ENCODE data around the gene PORCN. TPM values are rescaled to one million over a fixed set of nuclear protein-coding genes. Genes with fewer than 3 reads are reported as not detected.

PORCN gene
- total and polyA plus RNA-seq, 2 of the 13 experiments (the other 11 are each of a cell fraction or from before 2014, with no cell fraction given): 3.9 to 5.8 TPM

DNA sequence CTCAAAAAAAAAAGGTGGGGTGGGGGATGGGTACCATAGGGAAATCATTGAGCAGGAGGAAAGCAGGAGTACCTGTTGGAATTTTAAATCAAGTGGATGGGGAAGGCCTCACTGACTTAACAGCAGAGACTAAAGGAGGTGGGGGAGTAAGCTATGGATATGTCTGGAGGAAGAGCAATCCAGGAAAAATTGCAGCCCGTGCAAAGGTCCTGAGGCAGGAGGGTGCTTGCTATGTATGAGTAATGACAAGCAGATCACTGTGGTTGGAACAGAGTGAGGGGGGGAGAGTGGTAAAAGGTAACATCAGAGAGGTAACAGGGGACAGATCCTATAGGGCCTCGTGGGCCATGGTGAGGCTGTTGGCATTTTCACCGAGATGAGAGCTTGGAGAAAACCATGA, 28.6 kb upstream of the PORCN start (continued):
- TF ChIP-seq NKX3-1 (CRISPR knock-in tag; IDR thresholded peaks at IDR 0.05) (no peak), MED13 (CRISPR knock-in tag; IDR thresholded peaks at IDR 0.05) (no peak), MTF1 (CRISPR knock-in tag; IDR thresholded peaks at IDR 0.05) (no peak), PHF5A (CRISPR knock-in tag; IDR thresholded peaks at IDR 0.05; ENCODE audit: low read depth, unreplicated experiment) (no peak), WIZ (CRISPR knock-in tag; IDR thresholded peaks at IDR 0.05) (no peak), MIXL1 (CRISPR knock-in tag; IDR thresholded peaks at IDR 0.05) (no peak), ZNF720 (CRISPR knock-in tag; IDR thresholded peaks at IDR 0.05) (no peak), SMYD3 (CRISPR knock-in tag; IDR thresholded peaks at IDR 0.05) (no peak), HMG20B (CRISPR knock-in tag; conservative IDR thresholded peaks at IDR 0.05) (no peak), ZBTB3 (CRISPR knock-in tag; IDR thresholded peaks at IDR 0.05; ENCODE audit: borderline replicate concordance, low read depth) (no peak)
- TF ChIP-seq, protein P1, sequence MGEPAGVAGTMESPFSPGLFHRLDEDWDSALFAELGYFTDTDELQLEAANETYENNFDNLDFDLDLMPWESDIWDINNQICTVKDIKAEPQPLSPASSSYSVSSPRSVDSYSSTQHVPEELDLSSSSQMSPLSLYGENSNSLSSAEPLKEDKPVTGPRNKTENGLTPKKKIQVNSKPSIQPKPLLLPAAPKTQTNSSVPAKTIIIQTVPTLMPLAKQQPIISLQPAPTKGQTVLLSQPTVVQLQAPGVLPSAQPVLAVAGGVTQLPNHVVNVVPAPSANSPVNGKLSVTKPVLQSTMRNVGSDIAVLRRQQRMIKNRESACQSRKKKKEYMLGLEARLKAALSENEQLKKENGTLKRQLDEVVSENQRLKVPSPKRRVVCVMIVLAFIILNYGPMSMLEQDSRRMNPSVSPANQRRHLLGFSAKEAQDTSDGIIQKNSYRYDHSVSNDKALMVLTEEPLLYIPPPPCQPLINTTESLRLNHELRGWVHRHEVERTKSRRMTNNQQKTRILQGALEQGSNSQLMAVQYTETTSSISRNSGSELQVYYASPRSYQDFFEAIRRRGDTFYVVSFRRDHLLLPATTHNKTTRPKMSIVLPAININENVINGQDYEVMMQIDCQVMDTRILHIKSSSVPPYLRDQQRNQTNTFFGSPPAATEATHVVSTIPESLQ (CRISPR knock-in tag; conservative IDR thresholded peaks at IDR 0.05): no peak
- TF ChIP-seq, protein P2, sequence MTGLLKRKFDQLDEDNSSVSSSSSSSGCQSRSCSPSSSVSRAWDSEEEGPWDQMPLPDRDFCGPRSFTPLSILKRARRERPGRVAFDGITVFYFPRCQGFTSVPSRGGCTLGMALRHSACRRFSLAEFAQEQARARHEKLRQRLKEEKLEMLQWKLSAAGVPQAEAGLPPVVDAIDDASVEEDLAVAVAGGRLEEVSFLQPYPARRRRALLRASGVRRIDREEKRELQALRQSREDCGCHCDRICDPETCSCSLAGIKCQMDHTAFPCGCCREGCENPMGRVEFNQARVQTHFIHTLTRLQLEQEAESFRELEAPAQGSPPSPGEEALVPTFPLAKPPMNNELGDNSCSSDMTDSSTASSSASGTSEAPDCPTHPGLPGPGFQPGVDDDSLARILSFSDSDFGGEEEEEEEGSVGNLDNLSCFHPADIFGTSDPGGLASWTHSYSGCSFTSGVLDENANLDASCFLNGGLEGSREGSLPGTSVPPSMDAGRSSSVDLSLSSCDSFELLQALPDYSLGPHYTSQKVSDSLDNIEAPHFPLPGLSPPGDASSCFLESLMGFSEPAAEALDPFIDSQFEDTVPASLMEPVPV (CRISPR knock-in tag; IDR thresholded peaks at IDR 0.05): no peak

DNA sequence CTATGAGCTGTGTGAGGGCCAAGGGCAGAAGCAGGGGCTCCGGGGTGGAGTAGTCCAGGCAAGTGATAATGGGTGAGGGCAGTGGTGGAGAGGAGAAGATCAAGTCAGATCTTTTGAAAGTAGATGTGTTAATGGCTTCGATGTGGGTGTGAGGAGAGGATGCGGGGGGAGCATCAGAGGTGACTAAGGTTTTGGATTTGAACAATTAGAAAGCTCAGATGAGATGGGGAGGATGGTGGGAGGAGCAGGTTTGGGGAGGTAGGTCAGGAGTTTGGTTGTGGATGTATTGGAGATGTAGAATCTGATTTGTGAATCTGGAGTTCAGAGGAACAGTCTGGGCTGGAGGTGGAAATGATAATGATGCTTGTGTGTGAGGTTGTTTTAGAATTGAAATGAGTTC, 28.2 kb upstream of the PORCN start:
- no TSS peak for BruUV-seq (replicated peaks)
- TF ChIP-seq KDM5A (IDR thresholded peaks at IDR 0.05; ENCODE audit: borderline replicate concordance, low read length) (no peak), SP2 (CRISPR knock-in tag; IDR thresholded peaks at IDR 0.05) (no peak), KDM2A (CRISPR knock-in tag; IDR thresholded peaks at IDR 0.05; ENCODE audit: borderline replicate concordance, low read depth) (no peak)
- TF ChIP-seq, protein P3, sequence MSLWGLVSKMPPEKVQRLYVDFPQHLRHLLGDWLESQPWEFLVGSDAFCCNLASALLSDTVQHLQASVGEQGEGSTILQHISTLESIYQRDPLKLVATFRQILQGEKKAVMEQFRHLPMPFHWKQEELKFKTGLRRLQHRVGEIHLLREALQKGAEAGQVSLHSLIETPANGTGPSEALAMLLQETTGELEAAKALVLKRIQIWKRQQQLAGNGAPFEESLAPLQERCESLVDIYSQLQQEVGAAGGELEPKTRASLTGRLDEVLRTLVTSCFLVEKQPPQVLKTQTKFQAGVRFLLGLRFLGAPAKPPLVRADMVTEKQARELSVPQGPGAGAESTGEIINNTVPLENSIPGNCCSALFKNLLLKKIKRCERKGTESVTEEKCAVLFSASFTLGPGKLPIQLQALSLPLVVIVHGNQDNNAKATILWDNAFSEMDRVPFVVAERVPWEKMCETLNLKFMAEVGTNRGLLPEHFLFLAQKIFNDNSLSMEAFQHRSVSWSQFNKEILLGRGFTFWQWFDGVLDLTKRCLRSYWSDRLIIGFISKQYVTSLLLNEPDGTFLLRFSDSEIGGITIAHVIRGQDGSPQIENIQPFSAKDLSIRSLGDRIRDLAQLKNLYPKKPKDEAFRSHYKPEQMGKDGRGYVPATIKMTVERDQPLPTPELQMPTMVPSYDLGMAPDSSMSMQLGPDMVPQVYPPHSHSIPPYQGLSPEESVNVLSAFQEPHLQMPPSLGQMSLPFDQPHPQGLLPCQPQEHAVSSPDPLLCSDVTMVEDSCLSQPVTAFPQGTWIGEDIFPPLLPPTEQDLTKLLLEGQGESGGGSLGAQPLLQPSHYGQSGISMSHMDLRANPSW (CRISPR knock-in tag; IDR thresholded peaks at IDR 0.05; ENCODE audit: borderline replicate concordance): no peak
- TF ChIP-seq, protein P4, sequence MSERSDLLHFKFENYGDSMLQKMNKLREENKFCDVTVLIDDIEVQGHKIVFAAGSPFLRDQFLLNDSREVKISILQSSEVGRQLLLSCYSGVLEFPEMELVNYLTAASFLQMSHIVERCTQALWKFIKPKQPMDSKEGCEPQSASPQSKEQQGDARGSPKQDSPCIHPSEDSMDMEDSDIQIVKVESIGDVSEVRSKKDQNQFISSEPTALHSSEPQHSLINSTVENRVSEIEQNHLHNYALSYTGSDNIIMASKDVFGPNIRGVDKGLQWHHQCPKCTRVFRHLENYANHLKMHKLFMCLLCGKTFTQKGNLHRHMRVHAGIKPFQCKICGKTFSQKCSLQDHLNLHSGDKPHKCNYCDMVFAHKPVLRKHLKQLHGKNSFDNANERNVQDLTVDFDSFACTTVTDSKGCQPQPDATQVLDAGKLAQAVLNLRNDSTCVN (CRISPR knock-in tag; IDR thresholded peaks at IDR 0.05; ENCODE audit: borderline replicate concordance): no peak

More for the DNA sequence above, 28.2 kb upstream of the PORCN start:
- Histone ChIP-seq H3K9me3 (ENCODE audit: low read length) (no peaks in the 10 kb centered on the region), H3K27ac (ENCODE audit: extremely low read length, insufficient read depth, low read length) (no peak overlapping the region), H3K4me2 (ENCODE audit: low read depth, low read length) (no peak overlapping the region), H3K79me2 (ENCODE audit: insufficient read depth, low read length) (peaks cover 19% of the 10 kb centered on the region), H4K20me1 (ENCODE audit: insufficient read depth, low read length) (no peaks in the 10 kb centered on the region), H3K9ac (ENCODE audit: insufficient read depth, low read depth, low read length) (no peak overlapping the region), H3K36me3 (replicated peaks in 1 of 2; ENCODE audit: control insufficient read depth in 1 of 2, insufficient read depth in 2 of 2, low read length in 2 of 2) (peaks cover 8 to 10% of the 10 kb centered on the region in 2 experiments; a peak in 3 of 5 replicates), H3K27me3 (ENCODE audit: control insufficient read depth in 1 of 2, insufficient read depth in 2 of 2, low read length in 2 of 2) (no peaks in the 10 kb centered on the region; a peak in 1 of 5 replicates), H3K4me3 (replicated peaks in 1 of 3; ENCODE audit: insufficient read depth in 1 of 3, low read depth in 2 of 3, low read length in 3 of 3) (no peak overlapping the region), H3K4me1 (ENCODE audit: insufficient read depth, low read length) (0 out of 2 replicates have a peak, but pooled peaks cover 11% of the 10 kb centered on the region), H2AFZ (ENCODE audit: low read length) (no peak overlapping the region)
- ATAC-seq: no peak
- DNase-seq (ENCODE audit: low spot score): no peak
- FAIRE-seq: no peak
- WGBS (ENCODE audit: low lambda C conversion rate): 98% methylated on average over 3 of the region's 3 CpGs
- ChIA-PET POLR2A (no interaction called here), CTCF (ENCODE audit: low intra/inter-chr PET ratio, low total read pairs) (no interaction called here)
- intact Hi-C loops (cut with micrococcal nuclease; ENCODE audit: unreplicated experiment) (no loop called here), in situ Hi-C loops (cut with HindIII; ENCODE audit: extremely low pct_ligation_motif_present, low pct_unique_long_range_greater_than_20kb) (no loop called here)

Data from HepG2 (cell line).